Activated naive CD4-positive, alpha-beta T cell treated with anti-CD3 and anti-CD28 coated beads, Interleukin-2, amount 10 ng/mL, durations not matched to agents 7 days and 5 days (primary cell): ENCODE data around the gene PYCR2.

Source experiments
- CTCF ChIA-PET: fragments of 350-600 bp; sonication (Branson Sonifier 250); formaldehyde crosslinking; loops from one replicate; lab custom pipeline; 2021; ENCODE audit warnings: antibody characterized with exemption; lab: Charles Lee
- DNase-seq: peaks from one replicate; pipeline ENCODE4 v3.0.0-alpha.2; 2020
- H3K27ac Mint-ChIP-seq: one replicate; pipeline ENCODE4 v1.8.0; 2021; ENCODE audit warnings: mild to moderate bottlenecking, moderate library complexity, mixed read lengths
- H3K27me3 Mint-ChIP-seq: one replicate; pipeline ENCODE4 v1.8.0; 2021; ENCODE audit warnings: mild to moderate bottlenecking, mixed read lengths
- H3K36me3 Mint-ChIP-seq: one replicate; pipeline ENCODE4 v1.8.0; 2021; ENCODE audit warnings: mixed read lengths
- H3K4me1 Mint-ChIP-seq: one replicate; pipeline ENCODE4 v1.8.0; 2021; ENCODE audit warnings: mixed read lengths
- H3K4me3 Mint-ChIP-seq: one replicate; pipeline ENCODE4 v1.8.0; 2021; ENCODE audit warnings: mild to moderate bottlenecking, moderate library complexity, mixed read lengths
- H3K9me3 Mint-ChIP-seq: one replicate; pipeline ENCODE4 v1.8.0; 2021; ENCODE audit warnings: mixed read lengths

Gene PYCR2

DNA sequence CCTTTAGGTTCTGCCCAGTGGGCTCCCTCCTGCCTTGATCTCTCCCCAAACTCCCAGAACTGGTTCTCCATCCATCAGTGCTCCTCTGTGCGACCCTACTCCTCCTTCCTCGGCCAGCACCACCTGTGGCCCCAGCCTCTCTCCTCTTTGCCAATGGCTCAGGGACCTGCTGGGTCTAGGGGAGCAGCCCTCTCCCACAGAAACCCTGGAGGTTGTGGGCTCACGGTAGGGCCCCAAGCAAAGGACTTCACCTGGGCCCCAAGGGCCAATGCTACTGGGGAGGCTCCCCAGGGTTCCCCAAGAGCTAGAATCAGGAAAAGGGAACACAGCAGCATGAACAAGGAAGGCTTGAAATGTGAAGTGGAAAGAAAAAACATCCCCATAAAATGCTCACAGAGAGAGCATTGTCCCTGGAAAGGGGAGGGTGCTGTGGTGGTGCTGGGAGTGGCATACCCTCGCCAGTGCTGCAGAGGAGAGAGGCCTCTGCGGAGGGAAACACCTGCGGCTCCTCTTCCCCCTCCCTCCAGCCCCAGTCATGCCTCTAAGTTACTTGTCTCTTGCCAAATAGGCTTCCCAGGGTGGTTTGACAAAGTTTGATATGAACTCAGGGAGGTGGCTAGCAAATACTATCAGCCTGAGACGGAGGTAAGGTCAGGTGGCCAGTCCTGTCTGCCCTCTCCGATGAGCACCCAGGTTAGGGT is 44.4 kb downstream of the PYCR2 start:
- Mint-ChIP-seq H3K27me3 (peaks cover 4% of the 10 kb centered on the region), H3K4me3 (peak overlapping the region; percentile 96), H3K4me1 (peaks cover 77% of the 10 kb centered on the region), H3K27ac (peak overlapping the region; percentile 96), H3K36me3 (peaks cover 58% of the 10 kb centered on the region), H3K9me3 (no peaks in the 10 kb centered on the region)
- DNase-seq: peak; percentile 59
- CTCF ChIA-PET: interaction anchor here (1.1 to 2.3 kb wide), 4 partner anchors 22 to 32 kb away, joined by 3 to 7 read pairs (median 4); no protein-coding TSS in a partner anchor

DNA sequence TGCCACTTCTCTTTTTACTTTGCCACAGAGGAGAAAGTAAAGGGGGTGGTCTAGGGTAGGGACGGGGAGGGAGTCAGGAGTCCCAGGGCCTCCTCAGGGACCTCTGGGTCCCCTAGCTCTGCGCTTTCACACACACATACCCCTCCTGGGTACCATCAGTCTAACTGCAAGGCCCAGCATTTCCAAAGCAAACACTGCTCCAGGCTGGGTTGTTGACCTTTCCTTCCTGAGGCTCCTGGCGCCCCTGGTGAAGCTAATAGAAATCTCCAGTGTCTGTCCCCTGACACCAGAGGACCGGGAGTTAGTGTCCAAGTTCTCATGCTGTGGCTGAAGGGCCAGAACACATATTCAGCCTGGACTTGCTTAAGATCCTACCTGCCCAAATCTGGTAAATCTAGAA is 45.8 kb downstream of the PYCR2 start:
- Mint-ChIP-seq H3K36me3 (peaks cover 66% of the 10 kb centered on the region), H3K9me3 (no peaks in the 10 kb centered on the region), H3K4me1 (peaks cover 79% of the 10 kb centered on the region), H3K4me3 (peak overlapping the region; percentile 96), H3K27me3 (no peaks in the 10 kb centered on the region), H3K27ac (peak overlapping the region; percentile 64)
- no peak for DNase-seq
- CTCF ChIA-PET: interaction anchor here (0.5 to 2.1 kb wide), 7 partner anchors 8 to 101 kb away, joined by 3 to 9 read pairs (median 3); partner anchors contain the start of genes LEFTY1 and SRP9

- Mint-ChIP-seq H3K27me3 (no peaks in the 10 kb centered on the region), H3K36me3 (peaks cover 69% of the 10 kb centered on the region), H3K4me3 (peak overlapping the region; percentile 8), H3K9me3 (no peaks in the 10 kb centered on the region), H3K27ac (no peak overlapping the region), H3K4me1 (peaks cover 81% of the 10 kb centered on the region)
- CTCF ChIA-PET: interaction anchor here (0.5 to 2.1 kb wide), 8 partner anchors 11 to 100 kb away, joined by 3 to 9 read pairs (median 3); partner anchors contain the start of genes LEFTY1 and SRP9
- DNase-seq: peak; percentile 50
Measured at GRCh38 chr1:225877580-225877979, 46.5 kb downstream of the PYCR2 start.

- CTCF ChIA-PET: interaction anchor here (0.5 to 2.1 kb wide), 9 partner anchors 10 to 419 kb away, joined by 3 to 9 read pairs (median 3); partner anchors contain the start of genes LEFTY1 and SRP9
- no peak for DNase-seq
- no peak overlapping the region for H3K4me3 Mint-ChIP-seq
- no peak overlapping the region for H3K27ac Mint-ChIP-seq
- peaks cover 70% of the 10 kb centered on the region for H3K36me3 Mint-ChIP-seq
- no peaks in the 10 kb centered on the region for H3K9me3 Mint-ChIP-seq
- H3K27me3 Mint-ChIP-seq: no peaks in the 10 kb centered on the region
- H3K4me1 Mint-ChIP-seq: peaks cover 82% of the 10 kb centered on the region
Measured at GRCh38 chr1:225876900-225877510, 47.0 kb downstream of the PYCR2 start.

DNA sequence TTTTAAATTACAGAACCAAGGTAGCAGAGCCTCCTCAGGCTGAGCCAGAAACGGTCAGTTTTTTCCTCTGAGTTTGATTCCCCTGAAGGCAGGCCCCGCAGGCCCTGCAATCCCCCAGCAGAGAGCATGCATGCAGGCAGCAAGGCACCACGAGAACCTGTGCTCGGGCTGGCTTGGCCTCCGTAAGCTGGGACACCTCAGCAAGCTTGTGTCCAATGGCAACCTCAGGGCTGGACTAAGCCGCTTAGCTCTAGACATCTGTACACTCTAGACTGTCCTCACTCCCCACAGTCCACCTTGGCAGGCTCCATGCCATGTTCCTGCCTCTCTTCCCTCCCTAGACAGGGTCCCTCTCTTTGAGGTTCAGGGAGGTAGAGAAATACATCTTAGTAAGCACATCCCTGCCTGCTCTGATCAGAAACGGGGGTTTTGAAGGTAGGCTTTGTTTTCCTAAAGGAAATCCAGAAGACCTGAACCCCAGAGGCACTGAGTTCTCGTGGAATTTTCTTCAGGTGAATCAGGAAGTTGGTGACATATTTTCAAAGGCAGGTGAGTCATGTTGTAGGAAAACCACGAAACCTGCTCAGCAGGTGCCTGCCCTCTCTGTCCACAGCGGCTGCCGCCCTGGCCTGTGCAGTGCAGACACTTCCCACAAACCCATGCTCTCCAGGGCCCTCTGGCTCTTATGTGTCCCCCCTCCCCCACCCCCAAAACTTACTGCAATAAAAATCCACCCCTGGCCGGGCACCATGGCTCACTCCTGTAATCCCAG is 48.8 kb downstream of the PYCR2 start:
- H3K9me3 Mint-ChIP-seq: no peaks in the 10 kb centered on the region
- no peaks in the 10 kb centered on the region for H3K27me3 Mint-ChIP-seq
- CTCF ChIA-PET: interaction anchor here (1.6 kb wide), 1 partner anchor 16 kb away, joined by 3 read pairs; no protein-coding TSS in a partner anchor
- H3K36me3 Mint-ChIP-seq: peaks cover 77% of the 10 kb centered on the region
- peaks cover 82% of the 10 kb centered on the region for H3K4me1 Mint-ChIP-seq
- no peak for DNase-seq
- H3K4me3 Mint-ChIP-seq: no peak overlapping the region
- no peak overlapping the region for H3K27ac Mint-ChIP-seq

- Mint-ChIP-seq H3K27me3 (no peaks in the 10 kb centered on the region), H3K9me3 (no peaks in the 10 kb centered on the region), H3K36me3 (peaks cover 70% of the 10 kb centered on the region), H3K27ac (no peak overlapping the region), H3K4me1 (peaks cover 74% of the 10 kb centered on the region), H3K4me3 (no peak overlapping the region)
- CTCF ChIA-PET: no interaction called here
- DNase-seq: no peak
Measured at GRCh38 chr1:225874431-225874830, 49.6 kb downstream of the PYCR2 start.

DNA sequence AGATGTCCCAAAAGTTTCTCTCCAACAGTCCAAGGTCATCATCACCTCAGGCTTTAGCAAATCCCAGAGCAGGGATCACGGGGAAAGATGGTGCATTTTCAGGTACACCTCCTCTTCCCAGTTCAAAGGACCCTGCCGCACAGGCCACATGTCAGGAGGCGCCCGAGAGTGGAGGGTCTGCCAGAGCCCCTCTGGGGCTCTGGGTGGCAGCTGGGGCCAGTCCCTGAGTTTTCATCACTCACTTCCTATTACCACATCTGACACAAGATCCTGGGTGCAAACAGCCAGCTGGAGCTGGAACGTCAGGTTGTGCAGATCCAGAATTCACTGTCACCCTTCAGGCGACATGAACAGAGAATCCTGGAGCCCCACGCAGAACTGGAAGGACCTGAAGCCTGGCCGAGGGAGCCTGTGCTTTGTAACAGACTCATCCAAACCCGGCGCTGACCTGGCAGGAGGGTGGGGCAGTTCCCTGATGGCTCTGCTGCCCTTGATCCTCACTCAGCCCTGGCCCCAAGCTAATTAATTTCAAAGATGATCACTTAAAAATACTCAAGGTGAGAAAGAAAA is 50.7 kb downstream of the PYCR2 start:
- peaks cover 67% of the 10 kb centered on the region for H3K4me1 Mint-ChIP-seq
- CTCF ChIA-PET: no interaction called here
- H3K27ac Mint-ChIP-seq: no peak overlapping the region
- no peak for DNase-seq
- H3K36me3 Mint-ChIP-seq: peaks cover 65% of the 10 kb centered on the region
- H3K4me3 Mint-ChIP-seq: no peak overlapping the region
- no peaks in the 10 kb centered on the region for H3K9me3 Mint-ChIP-seq
- H3K27me3 Mint-ChIP-seq: no peaks in the 10 kb centered on the region

GRCh38 chr1:225872075-225872430 is 52.0 kb downstream of the PYCR2 start:
- no peak for DNase-seq
- Mint-ChIP-seq H3K27me3 (no peaks in the 10 kb centered on the region), H3K4me1 (peaks cover 66% of the 10 kb centered on the region), H3K9me3 (no peaks in the 10 kb centered on the region), H3K36me3 (peaks cover 67% of the 10 kb centered on the region), H3K4me3 (no peak overlapping the region), H3K27ac (peak overlapping the region; percentile 70)
- CTCF ChIA-PET: interaction anchor here (0.6 to 1.6 kb wide), 3 partner anchors 9 to 20 kb away, joined by 3 to 4 read pairs (median 4); partner anchors contain the start of gene TMEM63A

GRCh38 chr1:225871359-225872074 is 52.5 kb downstream of the PYCR2 start:
- Mint-ChIP-seq H3K4me3 (no peak overlapping the region), H3K4me1 (peaks cover 66% of the 10 kb centered on the region), H3K27ac (peak overlapping the region; percentile 70), H3K9me3 (no peaks in the 10 kb centered on the region), H3K36me3 (peaks cover 68% of the 10 kb centered on the region), H3K27me3 (no peaks in the 10 kb centered on the region)
- CTCF ChIA-PET: interaction anchor here (0.6 to 1.6 kb wide), 3 partner anchors 9 to 20 kb away, joined by 3 to 4 read pairs (median 4); partner anchors contain the start of gene TMEM63A
- DNase-seq: no peak

DNA sequence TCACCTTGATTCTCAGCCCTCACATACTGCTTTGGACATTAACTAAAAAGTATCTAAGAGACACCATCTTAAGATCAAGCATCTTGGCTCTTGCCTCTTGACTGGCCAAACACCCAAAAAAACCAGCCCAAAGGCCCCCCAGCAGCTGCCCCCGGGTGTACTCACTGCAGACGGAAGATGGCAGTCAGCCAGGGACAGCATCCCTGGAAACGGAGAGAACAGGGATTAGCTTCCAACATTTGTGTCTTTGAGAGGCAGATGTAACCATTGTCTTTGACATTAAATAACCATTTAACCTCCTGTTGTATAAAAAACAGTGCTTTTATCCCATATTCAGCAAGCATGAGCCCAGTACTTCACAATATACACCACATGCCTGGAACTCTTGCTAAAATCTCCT is 53.1 kb downstream of the PYCR2 start:
- H3K27ac Mint-ChIP-seq: no peak overlapping the region
- no peak for DNase-seq
- CTCF ChIA-PET: interaction anchor here (1.3 to 1.6 kb wide), 2 partner anchors 10 kb away, joined by 4 read pairs; no protein-coding TSS in a partner anchor
- no peaks in the 10 kb centered on the region for H3K9me3 Mint-ChIP-seq
- H3K36me3 Mint-ChIP-seq: peaks cover 68% of the 10 kb centered on the region
- H3K27me3 Mint-ChIP-seq: no peaks in the 10 kb centered on the region
- peaks cover 66% of the 10 kb centered on the region for H3K4me1 Mint-ChIP-seq
- no peak overlapping the region for H3K4me3 Mint-ChIP-seq
